HG02642 (cell line): ENCODE results near the gene EZH1.
"Not testable (repeated sequence)": the region's sequence is repeated elsewhere in the genome, so short reads cannot be mapped to it uniquely, and the experiment has no call there.

Experiments used
- ATAC-seq: cut with Tn5 transposase; IDR thresholded peaks from one replicate; pipeline ENCODE4 v1.9.1; 2021; ENCODE audit warnings: mild to moderate bottlenecking; ENCODE audit not compliant: unreplicated experiment, poor library complexity

Gene EZH1

DNA sequence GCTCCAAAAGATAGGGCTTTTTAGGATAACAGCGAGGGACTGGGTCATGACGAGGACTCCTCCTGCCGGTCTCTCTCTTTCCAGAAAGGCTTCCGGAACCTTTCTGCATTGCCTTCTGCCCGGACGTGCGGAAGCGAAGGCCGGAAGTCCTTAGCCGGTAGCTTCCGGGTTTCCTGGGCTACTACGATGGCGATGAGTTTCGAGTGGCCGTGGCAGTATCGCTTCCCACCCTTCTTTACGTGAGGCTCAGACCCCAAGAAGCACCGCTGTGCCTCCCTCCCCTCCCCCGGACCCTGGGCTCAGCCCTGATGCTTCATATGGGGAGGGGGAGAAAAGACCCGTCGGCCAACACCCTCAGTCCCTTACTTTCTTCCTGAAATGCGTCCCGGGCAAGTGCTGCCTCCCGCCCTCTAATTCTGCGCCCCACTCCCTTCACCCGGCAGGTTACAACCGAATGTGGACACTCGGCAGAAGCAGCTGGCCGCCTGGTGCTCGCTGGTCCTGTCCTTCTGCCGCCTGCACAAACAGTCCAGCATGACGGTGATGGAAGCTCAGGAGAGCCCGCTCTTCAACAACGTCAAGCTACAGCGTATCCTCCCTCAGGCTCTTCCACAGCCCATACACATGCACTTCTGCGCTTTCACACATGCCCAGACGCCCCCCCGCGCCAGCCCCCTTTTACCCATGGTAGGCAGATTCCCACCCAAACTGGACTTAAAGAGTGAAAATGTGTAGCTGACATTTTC lies 28.6 kb upstream of the EZH1 start, which contains the start of gene VPS25:
Gene VPS25, plus strand, starts transcription at position 160 of the 746 bp plus-strand sequence. Its CDS starts 27 bp downstream, at position 187.
- peak; percentile 80 for ATAC-seq

DNA sequence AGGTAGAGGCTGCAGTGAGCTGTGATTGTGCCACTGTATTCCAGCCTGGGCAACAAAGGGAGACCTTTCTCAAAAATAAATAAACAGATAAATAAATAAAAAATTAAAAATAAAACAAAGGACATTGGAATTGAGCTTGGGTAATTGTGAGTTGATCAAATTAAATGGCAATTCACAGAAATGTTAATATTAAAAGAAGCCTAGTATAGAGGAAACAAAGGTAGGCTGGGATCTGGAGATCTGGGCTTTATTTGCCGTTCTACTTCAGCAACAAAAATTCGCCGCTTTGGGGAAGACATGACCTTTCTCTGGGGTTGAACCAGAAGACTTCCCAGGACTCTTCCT lies 28.1 kb upstream of the EZH1 start:
- ATAC-seq: no peak

DNA sequence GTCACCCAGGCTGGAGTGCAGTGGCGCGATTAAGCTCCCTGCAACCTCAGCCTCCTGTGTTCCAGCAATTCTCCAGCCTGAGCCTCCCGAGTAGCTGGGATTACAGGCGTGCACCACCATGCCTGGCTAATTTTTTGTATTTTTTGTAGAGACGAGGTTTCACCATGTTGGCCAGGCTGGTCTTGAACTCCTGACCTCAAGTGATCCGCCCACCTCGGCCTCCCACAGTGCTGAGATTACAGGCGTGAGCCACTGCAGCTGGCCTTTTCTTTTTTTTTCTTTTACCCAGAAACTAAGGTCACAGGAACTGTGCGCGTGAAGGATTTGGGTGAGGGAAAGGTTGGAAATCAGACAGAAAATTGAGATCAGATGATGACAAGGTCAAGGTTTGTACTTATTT lies 25.1 kb upstream of the EZH1 start:
- ATAC-seq: not testable (repeated sequence)

DNA sequence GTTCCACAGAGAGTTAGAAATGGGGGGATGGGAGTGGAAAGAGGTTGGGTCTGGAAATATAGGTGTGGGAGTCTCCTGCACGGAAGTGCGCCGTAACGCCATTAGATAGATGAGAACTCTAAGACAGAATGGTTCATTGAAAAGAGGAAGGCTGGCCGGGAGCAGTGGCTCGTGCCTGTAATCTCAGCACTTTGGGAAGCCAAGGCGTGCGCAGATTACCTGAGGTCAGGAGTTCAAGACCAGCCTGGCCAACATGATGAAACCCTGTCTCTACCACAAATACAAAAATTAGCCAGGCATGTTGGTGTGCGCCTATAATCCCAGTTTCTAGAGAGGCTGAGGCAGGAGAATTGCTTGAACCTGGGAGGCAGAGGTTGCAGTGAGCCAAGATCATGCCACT lies 23.2 kb upstream of the EZH1 start:
- not testable (repeated sequence) for ATAC-seq

DNA sequence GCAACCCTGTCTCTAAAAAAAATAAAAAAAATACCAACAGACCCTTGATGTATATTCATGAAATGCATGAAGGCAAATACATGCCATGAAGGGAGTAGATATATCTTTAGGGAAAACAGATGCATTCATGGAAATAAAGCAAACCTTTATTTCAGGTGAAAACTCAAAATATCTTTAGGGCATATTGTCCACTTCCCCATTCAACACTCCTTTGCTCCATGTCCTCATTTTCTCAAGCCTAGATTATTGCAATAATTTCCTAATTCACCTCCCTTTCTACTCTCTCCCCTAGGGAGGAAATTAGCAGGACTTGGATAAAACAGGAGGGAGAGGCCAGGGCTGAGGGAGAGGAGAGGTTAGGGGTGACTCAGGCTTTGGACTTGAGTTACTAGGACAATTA lies 22.7 kb upstream of the EZH1 start:
- no peak for ATAC-seq

DNA sequence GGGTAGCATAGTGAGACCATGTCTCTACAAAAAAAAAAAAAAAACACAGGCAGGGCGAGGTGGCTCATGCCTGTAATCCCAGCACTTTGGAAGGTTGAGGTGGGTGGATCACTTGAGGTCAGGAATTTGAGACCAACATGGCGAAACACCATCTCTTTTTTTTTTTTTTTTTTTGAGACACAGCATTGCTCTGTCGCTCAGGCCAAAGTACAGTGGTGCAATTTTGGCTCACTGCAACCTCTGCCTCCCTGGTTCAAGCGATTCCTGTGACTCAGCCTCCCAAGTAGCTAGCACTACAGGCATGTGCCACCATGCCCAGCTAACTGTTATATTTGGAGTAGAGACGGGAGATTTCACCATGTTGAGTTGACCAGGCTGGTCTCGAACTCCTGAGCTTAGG lies 21.3 kb upstream of the EZH1 start:
- no peak for ATAC-seq

DNA sequence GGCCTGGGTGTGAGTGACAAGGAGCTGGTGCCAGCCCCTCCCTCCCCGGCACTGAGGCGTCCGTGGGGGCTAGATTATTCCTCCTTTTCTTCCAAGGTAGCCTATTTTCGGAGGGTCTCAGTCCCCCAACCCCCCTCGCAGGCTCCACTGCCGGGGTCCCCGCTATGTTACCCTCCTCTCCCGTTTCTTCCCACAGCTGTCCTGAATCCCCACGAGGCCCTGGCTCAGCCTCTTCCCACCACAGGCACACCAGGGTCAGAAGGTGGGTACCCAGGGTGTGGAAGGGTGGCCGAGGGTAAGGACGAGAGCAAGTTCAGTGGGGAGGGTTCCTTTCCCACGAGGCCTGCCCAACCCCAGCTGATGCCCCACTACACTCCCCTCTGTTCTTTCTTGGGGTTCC lies 16.8 kb upstream of the EZH1 start:
- ATAC-seq: no peak

DNA sequence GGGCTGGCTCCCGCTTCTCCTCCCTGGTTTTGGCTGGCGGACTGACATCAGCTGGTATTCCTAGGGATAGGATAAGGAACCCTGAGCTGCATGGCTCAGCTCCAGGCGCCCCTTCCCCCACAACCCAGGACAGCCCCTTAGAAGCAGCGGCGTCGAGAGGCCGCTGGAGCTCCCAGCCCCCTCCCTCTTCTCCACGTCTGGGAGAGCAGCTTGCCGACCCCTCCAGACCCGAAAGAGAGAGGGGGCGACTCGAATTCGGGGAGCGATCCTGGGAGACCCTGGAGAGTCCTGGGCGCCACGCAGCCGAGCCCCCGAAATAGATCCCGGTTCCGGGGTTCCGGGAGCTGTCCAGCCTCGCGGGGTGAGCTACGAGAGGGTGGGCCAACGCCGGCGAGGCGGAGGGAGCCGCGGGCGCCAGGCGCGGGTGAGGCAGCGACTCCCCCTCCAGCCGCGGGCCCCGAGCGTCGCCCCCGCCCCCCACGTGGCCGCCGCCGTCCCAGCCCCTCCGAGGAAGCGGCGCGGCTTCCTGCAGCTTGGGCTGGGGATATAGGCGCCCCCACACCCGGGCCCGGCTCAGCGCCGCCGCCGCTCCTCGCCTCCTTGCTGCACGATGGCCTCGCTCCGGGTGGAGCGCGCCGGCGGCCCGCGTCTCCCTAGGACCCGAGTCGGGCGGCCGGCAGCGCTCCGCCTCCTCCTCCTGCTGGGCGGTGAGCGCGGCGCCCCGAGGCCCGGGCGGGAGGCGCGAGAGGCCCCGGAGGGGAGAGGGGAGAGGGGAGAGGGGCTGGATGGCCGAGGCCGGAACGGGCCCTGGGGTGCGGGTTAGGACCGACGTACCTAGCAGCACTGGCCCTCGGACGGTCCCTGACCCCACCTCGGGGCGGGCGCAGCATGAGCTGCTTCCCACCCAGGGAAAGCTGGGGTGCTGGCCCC lies 16.1 kb upstream of the EZH1 start, which contains the start of gene RAMP2:
Gene RAMP2, plus strand, starts transcription at position 576 of the 930 bp plus-strand sequence. Its CDS starts 35 bp downstream, at position 611.
- no peak for ATAC-seq

DNA sequence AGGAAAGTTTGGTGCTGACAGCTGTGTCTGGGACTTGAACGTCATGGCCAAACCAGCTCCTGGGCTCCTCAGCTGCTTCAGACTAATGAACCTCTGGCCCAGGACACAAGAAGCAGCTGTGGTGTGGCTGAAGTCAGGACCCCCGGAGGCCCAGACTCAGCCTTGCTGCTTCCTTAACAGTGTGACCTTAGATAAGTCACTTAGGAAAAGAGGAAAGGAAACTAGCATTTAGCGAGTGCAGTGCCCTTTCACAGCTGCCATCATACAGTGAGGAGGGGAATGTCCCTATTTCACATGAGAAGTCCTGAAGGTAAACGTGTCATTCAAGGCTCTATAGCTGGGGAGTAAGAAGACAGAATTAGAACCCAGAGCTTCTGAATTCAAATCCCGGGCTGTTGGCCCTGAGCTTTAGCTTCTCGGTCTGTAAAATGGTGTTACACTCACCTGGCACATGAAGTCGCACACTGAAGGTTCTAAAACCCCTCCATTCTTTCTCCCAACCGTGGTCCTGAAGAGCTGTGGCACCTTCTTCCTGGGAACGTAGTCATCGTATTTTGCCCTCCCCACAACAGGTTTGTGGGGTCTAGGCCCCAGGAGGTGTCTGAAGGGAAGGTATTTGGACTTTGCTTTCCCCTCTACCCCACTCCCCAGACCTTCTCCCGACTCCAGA lies 15.3 kb upstream of the EZH1 start:
- no peak for ATAC-seq

DNA sequence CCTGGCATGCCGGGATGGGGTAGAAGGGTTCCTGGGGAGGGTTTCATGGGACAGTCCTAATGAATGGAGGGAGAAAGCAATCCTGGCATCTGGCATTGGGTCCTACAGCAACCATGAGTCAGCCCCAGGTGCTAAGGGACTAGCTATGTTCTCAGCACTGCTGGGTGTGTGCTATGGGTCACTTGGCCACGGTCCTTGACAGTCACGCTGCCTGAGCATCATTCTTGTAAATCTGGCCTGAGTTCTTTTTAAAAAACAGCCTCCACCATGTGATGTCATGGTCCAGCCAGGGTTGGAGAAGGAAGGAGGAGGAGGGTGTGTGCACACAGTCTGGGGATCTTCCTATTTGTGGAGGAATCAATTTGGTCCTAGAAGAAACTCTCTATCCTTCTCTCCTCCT lies 9.9 kb upstream of the EZH1 start:
- no peak for ATAC-seq

DNA sequence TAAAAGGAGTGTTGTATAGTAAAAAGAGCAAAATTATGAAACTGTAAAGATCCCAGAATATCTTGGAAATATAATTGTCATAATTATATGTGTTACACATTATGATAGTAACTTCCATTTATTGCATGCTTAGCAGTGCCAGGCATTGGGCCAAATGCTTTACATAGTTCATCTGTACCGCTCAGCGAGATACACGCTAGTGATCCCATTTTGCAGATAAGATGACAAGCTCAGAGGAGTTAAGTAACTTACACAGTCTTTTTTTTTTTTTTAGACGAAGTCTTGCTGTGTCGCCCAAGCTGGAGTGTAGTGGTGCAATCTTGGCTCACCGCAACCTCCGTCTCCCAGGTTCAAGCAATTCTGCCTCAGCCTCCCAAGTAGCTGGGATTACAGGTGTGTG lies 6.8 kb upstream of the EZH1 start:
- ATAC-seq: no peak

DNA sequence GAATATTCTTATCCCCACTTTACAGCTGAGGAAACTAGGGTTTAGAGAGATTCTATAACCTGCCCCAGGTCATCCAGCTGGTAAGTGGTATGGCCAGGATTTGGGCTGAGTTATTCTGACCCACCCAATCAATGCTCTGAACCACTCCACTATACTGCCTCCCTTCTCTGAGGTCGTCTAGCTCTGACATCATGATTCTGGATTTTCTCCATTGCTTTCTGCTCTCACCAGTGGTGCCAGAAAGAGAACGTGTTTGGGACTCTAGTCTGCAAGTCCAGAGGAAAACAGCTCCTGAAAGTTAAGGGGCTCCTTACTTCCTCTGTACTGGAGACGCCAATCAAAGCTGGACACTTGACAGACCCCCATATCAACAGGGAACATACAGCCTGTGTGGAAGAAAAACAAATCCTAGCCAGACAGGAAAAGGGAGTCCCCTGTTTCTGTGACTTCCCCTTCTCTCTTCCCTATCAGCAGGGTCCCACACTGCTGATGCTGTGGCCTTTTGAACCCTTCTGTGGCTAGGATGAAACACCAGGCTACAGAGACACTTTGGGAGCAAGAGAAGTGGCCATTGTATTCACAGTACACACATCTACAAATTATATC lies 6.0 kb upstream of the EZH1 start:
- ATAC-seq: no peak

DNA sequence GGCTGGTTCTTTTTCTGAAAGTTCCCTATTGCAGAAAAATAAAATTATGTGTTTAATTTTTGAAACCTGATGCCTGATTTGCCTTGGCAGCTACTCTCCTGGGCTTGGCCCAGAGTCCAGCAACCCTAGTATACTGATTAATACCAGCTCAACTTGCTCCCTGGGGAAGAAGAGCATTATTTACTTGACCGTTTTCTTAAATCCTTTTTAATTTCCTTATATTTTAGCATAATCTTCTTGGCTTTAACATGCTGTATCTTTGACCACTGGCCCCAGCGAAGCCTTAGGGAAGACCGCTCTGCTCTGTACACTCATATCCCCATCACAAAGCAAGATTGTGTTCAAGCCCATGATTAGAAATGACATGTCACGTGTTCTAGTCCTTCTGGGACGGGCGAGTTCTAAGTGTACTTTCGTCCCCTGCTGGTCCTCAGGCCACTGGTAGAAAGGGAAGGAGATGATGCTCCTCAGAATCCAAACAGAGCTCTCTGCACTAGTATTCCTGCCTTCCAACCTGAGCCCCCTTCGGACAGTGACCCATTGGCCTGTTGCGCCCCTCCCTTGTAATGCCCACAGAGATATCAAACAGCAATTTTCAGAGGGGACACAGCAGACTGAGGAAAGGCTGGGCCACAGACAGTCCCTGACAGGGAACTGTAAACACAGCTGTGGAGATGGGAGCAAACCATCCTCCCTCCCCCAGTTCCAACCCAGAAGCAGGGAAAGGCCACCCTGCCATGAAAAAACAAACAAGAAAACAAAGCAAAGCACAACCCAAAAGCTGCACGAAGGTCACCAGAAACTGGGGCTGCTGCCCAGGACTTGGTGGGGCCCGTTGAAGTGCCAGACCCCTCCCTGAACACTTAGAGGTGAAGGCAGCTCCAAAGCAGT lies 4.3 kb upstream of the EZH1 start:
- ATAC-seq: no peak

DNA sequence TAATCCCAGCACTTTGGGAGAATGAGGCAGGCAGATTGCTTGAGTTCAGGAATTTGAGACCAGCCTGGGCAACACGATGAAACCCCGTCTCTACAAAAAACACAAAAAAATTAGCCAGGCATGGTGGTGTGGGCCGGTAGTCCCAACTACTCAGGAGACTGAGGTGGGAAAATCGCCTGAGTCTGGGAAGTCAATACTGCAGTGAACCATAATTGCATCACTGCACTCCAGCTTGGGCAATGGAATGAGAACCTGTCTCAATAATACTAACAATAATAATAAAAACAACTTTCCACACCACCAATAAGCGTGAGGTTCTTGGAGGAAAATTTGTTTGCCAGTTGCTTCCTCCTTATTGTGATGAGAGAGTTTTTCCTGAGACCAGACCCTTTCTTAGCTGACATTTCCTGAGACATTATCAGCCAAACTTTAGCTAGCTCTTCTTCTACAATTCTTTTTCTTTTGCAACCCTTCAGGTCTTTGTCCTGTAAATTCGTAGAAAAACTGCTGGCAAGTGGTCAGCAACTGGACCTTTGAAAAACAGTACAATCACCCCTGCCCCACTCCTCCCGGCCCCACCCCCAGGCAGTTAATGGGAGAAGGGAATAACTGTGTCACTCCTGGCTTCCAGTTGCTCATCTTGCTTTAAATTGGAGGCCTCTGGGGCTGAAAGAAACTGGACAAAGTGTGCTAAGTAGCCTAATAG lies 3.5 kb upstream of the EZH1 start:
- ATAC-seq: no peak

DNA sequence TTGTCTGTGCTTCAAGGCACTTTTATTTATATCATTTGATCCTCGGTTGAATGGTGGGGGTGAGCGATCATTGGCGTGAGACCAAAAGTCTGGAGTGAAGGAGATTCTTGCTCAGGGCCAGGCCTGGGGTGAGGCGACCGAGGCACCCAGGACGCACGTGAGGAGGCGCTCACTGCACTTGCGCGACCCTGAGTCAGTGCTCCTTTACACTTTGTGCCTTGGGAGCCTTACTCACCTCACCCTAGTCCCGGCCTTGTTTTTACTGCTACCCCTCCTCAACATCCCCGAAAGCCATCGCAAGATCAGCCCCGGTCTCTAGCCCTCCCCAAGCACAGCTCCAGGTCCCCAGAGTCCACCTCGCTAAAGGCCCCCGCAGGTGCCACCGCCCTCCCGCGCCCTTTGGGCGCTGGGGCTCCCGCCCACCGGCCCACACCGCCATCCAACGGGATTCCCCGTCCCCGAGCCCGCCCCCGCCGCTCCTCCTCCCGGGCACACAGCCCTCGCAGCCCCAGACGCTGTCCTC lies 496 bp downstream of the EZH1 start:
- ATAC-seq: peak; percentile 60

DNA sequence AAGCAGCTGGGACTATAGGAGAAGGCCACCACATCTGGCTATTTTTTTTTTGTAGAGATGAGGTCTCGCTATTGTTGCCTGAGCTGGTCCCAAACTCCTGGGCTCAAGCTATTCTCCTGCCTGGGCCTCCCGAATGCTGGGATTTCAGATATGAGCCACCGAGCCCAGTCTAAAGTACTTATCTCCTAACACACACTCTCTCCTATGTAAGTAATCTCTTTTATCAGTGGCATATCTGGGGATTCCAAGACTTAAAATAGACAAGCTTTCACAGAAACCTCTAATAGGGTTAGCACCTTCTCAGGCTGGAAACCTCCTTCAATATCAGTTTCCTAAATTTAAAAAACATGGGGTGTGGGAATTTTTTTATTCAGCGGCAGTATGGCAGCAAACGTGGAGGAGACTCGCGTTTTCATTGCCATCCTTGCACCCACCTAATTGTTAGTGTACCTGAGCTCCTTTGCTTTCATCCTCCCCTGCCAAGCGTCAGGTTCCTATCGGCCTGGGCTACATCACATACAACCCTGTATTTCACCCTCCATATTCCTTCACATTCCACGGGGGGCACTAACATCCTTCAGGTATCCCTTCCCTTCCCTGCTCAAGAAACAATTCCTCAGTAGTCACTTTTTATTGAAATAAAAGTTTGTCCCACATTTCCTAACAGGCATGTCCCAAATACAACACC lies 1.1 kb downstream of the EZH1 start:
- no peak for ATAC-seq

DNA sequence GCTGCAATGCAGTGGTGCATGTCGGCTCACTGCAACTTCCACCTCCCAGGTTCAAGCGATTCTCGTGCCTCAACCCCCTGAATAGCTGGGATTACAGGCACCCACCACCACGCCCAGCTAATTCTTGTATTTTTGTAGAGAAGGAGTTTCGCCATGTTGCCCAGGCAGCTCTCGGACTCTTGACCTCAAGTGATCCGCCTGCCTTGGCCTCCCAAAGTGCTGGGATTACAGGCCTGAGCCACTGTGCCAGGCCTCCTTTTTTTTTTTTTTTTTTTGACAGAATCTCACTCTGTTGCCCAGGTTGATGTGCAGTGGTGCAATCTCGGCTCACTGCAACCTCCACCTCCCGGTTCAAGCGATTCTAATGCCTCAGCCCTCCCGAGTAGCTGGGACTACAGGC lies 1.9 kb downstream of the EZH1 start:
- ATAC-seq: not testable (repeated sequence)

DNA sequence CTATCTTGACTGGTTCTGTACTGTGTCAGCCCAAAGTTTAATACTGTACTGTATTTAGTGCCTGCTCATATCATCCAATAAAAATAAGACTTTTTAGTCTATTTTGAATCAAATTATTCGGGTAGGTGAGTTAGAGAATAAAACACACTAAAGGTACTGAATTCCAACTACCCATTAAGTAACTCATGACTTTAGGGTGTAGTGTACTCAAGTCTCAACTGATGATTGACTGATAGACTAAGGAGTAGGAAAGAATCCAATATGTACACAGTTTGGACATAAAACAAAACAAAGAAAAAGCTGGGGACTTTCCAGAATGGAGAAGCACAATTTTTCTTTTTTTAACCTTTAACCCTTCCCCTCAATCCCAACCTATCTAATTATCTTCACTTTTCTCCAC lies 4.1 kb downstream of the EZH1 start:
- ATAC-seq: no peak
